T follicular helper cell (primary cell): ENCODE results near the gene MAPK8.

Experiments
- DNase-seq: peaks from one replicate; pipeline ENCODE4 v3.0.0-alpha.2; 2020; ENCODE audit warnings: low read depth

The MAPK8 gene

GRCh38 chr10:48462482-48463020 is 156.1 kb downstream of the MAPK8 start:
- no peak for DNase-seq

GRCh38 chr10:48463318-48464003 is 157.0 kb downstream of the MAPK8 start:
- DNase-seq, result no peak

GRCh38 chr10:48464121-48464870 is 157.8 kb downstream of the MAPK8 start:
- no peak for DNase-seq

- DNase-seq, result no peak
These were observed 158.6 kb downstream of the MAPK8 start for GRCh38 chr10:48464871-48465736.

- DNase-seq, result no peak
These were observed 159.5 kb downstream of the MAPK8 start for GRCh38 chr10:48465860-48466521.

GRCh38 chr10:48466611-48467240 is 160.2 kb downstream of the MAPK8 start:
- no peak for DNase-seq

- no peak for DNase-seq
These were observed 161.2 kb downstream of the MAPK8 start for GRCh38 chr10:48467669-48468068.

- DNase-seq, result no peak
These were observed 161.8 kb downstream of the MAPK8 start for GRCh38 chr10:48468130-48468790.

- DNase-seq, result no peak
These were observed 162.5 kb downstream of the MAPK8 start for GRCh38 chr10:48468866-48469511.

- DNase-seq, result no peak
These were observed 163.1 kb downstream of the MAPK8 start for GRCh38 chr10:48469516-48470020.

- DNase-seq, result no peak
These were observed 163.8 kb downstream of the MAPK8 start for GRCh38 chr10:48470115-48470892.

- no peak for DNase-seq
These were observed 164.7 kb downstream of the MAPK8 start for GRCh38 chr10:48470893-48471805.

- DNase-seq, result no peak
These were observed 166.1 kb downstream of the MAPK8 start for GRCh38 chr10:48472501-48473069.

- no peak for DNase-seq
These were observed 167.2 kb downstream of the MAPK8 start for GRCh38 chr10:48473704-48474103.

GRCh38 chr10:48474765-48475365 is 168.4 kb downstream of the MAPK8 start:
- no peak for DNase-seq

- no peak for DNase-seq
These were observed 169.4 kb downstream of the MAPK8 start for GRCh38 chr10:48475943-48476278.

- DNase-seq, result no peak
These were observed 170.0 kb downstream of the MAPK8 start for GRCh38 chr10:48476279-48476982.
